Hematopoietic multipotent progenitor cell treated with erythropoietin and hydrocortisone succinate and interleukin-3 and kit ligand, for 4 days (in vitro differentiated cells): ENCODE results near the gene WBP2NL.
"Not testable (repeated sequence)": the region's sequence is repeated elsewhere in the genome, so short reads cannot be mapped to it uniquely, and the experiment has no call there.

ENCODE experiments used
- DNase-seq: peaks from one replicate; pipeline ENCODE4 v3.0.0-alpha.2; 2015

WBP2NL gene

DNA sequence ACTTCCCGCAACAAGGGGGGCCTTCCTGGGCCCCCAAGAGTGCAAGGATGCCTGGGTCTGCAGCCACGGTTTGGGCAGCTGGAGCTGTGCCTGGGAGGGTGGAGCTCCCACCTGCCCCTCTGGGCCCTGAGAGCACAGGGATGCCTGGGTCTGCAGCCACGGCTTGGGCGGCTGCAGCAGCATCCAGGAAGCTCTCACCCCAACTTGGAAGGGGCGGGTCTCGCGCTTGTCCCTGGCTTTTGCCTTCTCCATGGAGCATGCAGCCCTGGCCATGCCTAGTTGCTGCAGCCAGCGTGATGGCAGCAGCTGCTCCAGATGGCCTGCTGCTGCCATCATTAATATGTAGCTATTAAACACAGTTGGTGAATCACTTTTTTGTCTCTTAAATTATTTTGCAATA is 36.7 kb downstream of the WBP2NL start:
- no peak for DNase-seq

DNA sequence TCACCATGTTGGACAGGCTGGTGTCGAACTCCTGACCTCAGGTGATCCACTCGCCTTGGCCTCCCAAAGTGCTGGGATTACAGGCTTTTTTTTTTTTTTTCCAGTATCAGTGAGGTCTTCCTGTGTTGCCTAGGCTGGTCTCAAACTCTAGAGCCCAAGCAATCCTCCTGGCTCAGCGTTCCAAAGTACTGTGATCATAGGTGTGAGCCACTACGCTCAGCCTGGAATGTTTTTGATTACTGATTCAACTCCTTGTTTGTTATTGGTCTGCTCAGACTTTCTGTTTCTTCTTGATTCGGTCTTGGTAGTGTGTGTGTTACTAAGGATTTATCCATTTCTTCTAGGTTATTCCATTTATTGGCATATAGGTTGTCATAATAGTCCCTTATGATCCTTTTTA is 40.7 kb downstream of the WBP2NL start:
- no peak for DNase-seq

- no peak for DNase-seq
Observed at GRCh38 chr22:42041784-42042183, 43.2 kb downstream of the WBP2NL start.

DNA sequence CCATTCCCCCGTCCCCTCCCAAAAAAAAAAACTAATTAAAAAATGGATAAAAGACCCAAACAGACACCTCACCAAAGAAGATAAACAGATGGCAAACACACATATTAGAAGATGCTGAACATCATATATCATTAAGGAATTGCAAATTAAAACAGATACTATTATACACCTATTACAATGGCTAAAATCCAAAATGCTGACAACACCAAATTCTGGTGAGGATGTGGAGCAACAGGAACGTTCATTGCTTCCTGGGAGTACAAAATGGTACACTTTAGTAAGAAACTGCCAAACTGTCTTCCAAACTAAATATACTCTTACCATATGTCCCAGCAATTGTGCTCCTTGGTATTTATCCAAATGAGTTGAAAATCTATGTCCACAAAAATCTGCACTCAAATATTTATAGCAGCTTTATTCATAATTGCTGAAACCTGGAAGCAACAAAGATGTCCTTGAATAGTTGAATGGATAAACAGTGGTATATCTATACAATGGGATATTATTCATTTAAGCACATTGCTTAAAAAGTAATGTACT is 52.1 kb downstream of the WBP2NL start:
- DNase-seq = no peak

DNA sequence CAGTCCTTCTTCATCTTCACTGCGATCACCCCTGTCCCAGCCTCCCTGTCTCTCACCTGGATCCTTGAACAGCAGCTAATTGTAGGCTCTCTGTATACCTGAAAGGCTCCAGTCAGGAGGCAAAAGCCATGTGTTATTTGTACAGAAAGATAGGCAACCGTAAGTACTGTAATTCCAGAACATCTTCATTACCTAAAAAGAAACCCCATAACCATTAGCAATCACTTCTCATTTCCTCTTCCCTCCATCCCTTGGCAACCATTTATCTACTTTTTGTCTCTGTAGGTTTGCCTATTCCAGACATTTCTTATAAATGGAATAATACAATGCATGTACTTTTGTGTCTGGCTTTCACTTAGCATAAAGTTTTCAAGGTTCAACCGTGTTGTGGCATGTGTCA is 54.2 kb downstream of the WBP2NL start:
- no peak for DNase-seq

GRCh38 chr22:42056757-42057511 is 58.3 kb downstream of the WBP2NL start:
- no peak for DNase-seq

GRCh38 chr22:42060489-42060888 is 61.9 kb downstream of the WBP2NL start:
- DNase-seq = no peak

- no peak for DNase-seq
Observed at GRCh38 chr22:42061041-42061440, 62.5 kb downstream of the WBP2NL start.

DNA sequence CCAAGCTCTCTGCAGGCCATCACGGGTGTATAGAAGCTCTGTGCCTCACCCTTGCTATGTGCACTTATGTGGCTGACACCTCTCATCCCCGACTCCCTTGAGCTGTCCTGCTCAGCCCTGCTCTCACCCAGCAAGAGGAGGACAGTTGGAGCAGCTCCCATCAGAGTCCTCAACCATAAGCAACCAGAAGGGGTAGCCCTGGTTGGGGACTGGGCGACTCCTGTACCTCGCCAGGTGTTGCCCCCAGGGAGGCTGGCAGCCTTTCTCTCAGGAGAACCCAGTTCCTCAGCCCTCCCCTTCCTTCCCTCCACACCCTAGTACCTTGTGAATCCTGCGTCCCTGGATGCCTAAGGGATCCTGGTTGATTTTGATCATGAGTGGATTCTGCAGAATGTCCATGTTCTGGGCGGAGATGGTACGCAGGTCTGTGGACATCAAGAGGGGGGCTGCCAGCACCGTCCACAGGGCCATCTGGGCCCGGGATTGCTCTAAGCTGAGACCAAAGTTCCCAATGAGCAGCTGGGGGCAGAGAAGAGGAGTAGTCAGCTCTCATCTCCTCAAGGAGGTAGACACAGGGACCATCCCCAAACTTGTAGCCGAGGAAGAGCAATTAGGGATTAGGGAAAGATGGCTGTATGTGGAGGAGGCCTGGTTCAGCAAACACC is 64.0 kb downstream of the WBP2NL start:
- DNase-seq = no peak

GRCh38 chr22:42064629-42065028 is 66.0 kb downstream of the WBP2NL start:
- no peak for DNase-seq

DNA sequence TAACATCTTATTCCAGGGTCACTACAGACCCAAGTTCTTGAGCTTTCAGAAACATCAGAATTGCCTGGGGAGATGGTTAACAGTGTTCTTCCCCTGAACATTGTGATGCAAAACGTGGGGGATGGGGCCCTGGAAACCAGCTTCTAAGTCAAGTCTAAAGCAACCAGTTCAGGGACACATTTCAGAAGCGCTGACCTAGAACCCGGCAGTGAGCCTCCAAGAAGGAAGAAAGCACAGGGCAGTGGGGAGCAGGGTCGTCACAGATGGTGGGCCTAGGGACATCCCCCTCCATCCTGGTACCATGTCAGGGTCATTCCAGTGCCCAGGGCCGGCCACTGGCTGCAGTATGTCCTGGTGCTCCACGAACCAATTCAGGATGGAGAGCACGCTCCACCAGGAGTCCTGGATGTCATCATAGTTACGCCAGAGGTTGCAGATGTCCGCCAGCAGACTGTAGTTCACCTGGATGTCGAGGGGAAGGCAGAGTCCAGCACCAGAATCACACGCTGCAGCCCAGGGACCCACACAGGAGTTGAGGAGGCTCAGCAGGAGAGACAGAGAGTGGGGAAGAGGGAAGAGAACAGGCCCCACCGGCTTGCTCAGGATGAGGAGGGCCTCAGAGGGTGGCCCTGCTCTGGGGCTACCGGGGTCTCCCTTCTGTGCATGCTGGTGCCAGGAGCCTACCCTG is 67.0 kb downstream of the WBP2NL start:
- no peak for DNase-seq

- DNase-seq = no peak
Observed at GRCh38 chr22:42066126-42066761, 67.7 kb downstream of the WBP2NL start.

GRCh38 chr22:42066937-42067336 is 68.3 kb downstream of the WBP2NL start:
- no peak for DNase-seq

DNA sequence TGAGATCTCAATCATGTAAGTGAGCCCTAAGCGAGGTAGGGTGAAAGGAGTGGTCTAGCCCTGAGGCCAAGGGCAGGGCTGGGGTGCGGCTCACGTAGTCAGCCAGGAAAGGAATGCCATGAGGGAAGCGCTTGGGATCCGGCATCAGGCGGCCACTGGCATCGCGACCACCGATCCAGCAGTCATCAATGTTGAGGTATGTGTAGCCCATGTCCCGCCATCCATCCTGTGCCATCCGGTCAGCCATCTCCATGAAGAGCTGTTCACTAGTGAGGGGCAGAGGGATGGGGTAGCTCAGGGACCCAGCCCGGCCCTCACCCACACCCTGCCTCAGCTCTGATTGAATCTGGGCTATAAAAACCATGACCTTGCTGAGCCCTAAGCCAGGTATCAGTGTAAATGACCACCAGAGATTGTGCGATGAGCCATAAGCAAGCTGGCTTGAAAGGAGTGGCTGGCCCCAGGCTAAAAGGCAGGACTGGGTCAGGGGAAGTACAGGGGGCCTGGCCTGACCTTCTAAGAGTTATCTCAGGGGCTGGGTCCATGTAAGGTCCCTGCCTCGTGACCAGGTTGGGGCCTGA is 69.2 kb downstream of the WBP2NL start:
- no peak for DNase-seq

GRCh38 chr22:42068291-42068690 is 69.7 kb downstream of the WBP2NL start:
- no peak for DNase-seq

DNA sequence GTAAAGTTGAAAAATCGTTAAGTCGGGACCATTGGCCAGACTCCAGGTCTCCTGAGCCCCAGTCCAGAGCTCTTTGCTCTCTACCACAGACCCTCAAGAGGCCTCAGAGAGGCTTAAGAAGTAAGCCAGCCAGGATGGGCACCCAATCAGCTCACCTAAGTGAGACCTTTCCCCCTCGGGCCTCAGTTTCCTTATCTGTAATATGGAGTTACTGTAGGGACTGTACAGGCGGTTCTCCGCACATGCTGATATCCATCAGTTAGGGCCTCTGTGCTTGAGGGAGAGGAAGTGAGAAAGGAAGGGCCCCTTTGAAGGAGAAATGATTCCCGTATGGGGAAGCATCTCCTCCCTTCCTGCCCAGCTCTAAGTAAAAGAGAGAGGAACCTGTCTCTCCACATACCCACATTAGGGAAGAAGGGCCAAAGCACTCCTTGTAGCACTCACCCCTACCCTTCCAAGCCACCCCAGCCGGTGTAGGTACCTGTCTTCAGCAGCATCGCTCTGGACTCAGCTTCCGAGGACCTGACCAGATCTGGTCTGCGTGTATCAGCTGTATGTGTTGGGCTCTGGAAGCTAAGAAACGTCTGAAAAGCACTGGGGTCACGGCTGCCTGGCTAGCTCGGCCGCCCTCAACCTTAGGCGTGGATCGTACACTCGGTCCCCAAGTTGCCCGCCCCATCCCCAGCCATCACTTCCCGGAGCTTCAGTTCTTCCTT is 71.4 kb downstream of the WBP2NL start:
- DNase-seq = peak; percentile 54

GRCh38 chr22:42070517-42071422 is 72.2 kb downstream of the WBP2NL start, which contains the start of gene NAGA:
Gene NAGA, minus strand, starts transcription at chr22:42070812. Its CDS starts 515 bp downstream, at chr22:42070297.
- peak; percentile 100 for DNase-seq

DNA sequence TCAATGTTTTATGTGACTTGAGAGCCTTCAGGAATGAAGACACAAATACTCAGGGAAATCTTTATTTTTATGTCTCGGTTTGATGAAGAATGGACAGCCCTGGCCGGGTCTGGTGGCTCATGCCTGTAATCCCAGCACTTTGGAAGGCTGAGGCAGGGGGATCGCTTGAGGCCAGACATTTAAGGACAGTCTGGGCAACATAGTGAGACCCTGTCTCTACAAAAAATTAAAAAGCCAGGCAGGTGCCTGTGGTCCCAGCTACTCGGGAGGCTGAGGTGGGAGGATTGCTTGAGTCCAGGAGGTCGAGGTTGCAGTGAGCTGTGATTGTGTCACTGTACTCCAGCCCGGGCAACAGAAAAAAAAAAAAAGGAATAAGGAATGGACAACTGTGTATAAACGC is 72.9 kb downstream of the WBP2NL start:
- not testable (repeated sequence) for DNase-seq

- DNase-seq = peak; percentile 56
Observed at GRCh38 chr22:42072606-42073330, 74.2 kb downstream of the WBP2NL start.

DNA sequence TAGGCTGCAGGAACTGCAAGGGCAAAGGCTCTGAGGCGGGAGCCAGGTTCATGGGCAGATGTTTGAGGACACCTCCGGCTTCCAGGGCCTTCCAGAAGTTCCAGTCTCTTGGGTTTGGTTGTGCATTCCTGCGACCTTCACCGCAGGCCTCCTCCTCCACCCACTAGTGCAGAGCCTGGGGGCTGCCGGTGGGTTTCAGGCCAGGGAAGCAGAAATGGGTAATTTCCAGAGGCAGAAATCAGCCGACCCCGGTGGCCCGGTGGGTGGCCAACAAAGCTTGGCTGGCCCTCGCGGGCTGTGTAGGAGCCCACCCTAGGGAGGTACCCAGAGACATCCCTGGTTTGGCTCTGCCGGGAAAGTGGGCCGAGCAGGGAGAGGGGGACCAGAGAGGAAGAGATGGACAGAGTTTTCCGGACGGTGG is 75.0 kb downstream of the WBP2NL start:
- DNase-seq = no peak
